Memory B cell (primary cell): ENCODE data around the gene PDE6B.
"Not testable (repeated sequence)": the region's sequence is repeated elsewhere in the genome, so short reads cannot be mapped to it uniquely, and the experiment has no call there.

Experiments used
- ATAC-seq: fragments of 150-1000 bp; cut with Tn5 transposase; 2 replicates; pipeline ENCODE4 v1.10.0; 2021; ENCODE audit warnings: low read depth, mild to moderate bottlenecking, moderate library complexity
- DNase-seq, 2 donors: peaks; one replicate each; pipeline ENCODE4 v3.0.0; 2022; ENCODE audit warnings: low spot score in 2 of 2
- H3K27ac Mint-ChIP-seq: one replicate; pipeline ENCODE4 v1.8.0; 2022; ENCODE audit warnings: mild to moderate bottlenecking, moderate library complexity, mixed read lengths
- H3K27me3 Mint-ChIP-seq: one replicate; pipeline ENCODE4 v1.8.0; 2022; ENCODE audit warnings: mixed read lengths
- H3K36me3 Mint-ChIP-seq: one replicate; pipeline ENCODE4 v1.8.0; 2022; ENCODE audit warnings: mild to moderate bottlenecking, mixed read lengths
- H3K4me1 Mint-ChIP-seq: one replicate; pipeline ENCODE4 v1.8.0; 2022; ENCODE audit warnings: mixed read lengths
- H3K4me3 Mint-ChIP-seq: one replicate; pipeline ENCODE4 v1.8.0; 2022; ENCODE audit warnings: mild to moderate bottlenecking, moderate library complexity, mixed read lengths
- H3K9me3 Mint-ChIP-seq: one replicate; pipeline ENCODE4 v1.8.0; 2022; ENCODE audit warnings: mixed read lengths

The PDE6B gene

DNA sequence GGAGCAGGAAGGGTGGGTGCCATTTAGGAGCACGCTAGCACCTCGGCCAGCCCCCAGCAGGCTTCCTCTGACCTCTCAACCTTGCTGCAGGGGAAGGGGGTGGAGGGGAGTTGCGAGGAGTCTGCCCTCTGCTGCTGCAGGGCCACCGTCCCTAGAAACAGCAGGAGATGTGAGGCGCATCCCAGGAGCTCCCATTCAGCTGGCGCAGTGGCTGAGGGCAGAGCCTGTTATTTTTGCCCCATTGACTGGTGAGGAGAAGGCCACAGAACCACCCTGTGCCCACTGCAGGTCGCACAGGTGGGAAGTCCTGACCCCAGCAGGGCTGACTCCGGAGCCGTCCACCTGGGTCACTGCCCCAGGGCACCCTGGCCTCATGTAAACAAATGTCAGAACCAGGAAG, 8.0 kb downstream of the PDE6B start:
- ATAC-seq = no peak
- H3K4me3 Mint-ChIP-seq = no peak overlapping the region

DNA sequence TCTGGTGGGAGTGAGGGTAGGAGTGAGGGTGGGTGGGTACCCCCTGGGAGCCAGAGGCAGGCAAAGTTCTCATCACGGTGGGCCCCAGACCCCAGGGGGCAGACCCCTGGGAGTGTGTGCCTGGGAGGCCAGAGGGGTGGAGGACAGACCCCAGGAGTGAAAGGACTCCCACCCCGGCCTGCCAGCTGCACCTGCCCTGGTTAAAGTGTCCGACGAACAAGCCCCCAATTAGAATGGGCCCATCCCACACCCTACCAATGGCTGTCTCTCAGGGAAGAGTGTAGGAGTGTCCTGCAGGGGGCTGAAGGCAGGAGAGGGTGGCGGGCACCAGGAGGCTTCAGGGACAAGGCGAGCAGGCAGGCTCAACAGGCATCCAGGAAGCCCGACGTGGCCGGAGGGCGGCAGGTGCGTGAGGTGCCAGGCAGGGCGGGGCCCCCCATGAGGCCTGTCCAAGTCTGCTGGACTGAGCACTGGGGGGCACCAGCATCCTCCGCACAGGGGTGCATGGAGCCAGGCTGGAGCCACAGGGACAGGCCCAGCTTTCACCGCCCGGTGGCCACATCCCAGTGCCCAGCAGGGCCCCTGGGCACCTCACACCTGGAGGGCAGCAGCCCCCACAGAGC, 8.7 kb downstream of the PDE6B start:
- DNase-seq (no peak), ATAC-seq (no peak)
- Mint-ChIP-seq H3K27ac (no peak overlapping the region), H3K36me3 (no peaks in the 10 kb centered on the region), H3K27me3 (peaks cover 13% of the 10 kb centered on the region), H3K4me1 (no peaks in the 10 kb centered on the region), H3K9me3 (peaks cover 7% of the 10 kb centered on the region), H3K4me3 (no peak overlapping the region)

More for the DNA sequence above, 8.0 kb downstream of the PDE6B start:
- H3K4me1 Mint-ChIP-seq = no peaks in the 10 kb centered on the region
- H3K27me3 Mint-ChIP-seq = peaks cover 13% of the 10 kb centered on the region
- DNase-seq = no peak
- no peaks in the 10 kb centered on the region for H3K36me3 Mint-ChIP-seq
- H3K27ac Mint-ChIP-seq = no peak overlapping the region
- peaks cover 7% of the 10 kb centered on the region for H3K9me3 Mint-ChIP-seq

DNA sequence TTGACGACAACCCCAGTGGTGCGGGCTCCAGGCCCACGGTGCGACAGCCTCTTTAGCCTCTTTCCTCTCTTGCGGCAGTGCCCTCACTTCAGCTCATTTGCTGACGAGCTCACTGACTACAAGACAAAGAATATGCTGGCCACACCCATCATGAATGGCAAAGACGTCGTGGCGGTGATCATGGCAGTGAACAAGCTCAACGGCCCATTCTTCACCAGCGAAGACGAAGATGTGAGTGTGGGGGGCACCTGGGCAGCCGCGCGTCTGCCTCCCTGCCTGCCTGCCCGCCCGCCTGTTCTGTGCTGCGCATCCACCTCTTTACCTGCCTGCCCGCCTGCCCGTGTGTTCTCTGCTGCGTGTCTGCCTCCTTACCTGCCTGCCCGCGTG, 9.2 kb downstream of the PDE6B start:
- H3K9me3 Mint-ChIP-seq = peaks cover 7% of the 10 kb centered on the region
- H3K36me3 Mint-ChIP-seq = no peaks in the 10 kb centered on the region
- no peaks in the 10 kb centered on the region for H3K4me1 Mint-ChIP-seq
- no peak overlapping the region for H3K4me3 Mint-ChIP-seq
- DNase-seq (no peak), ATAC-seq (no peak)
- H3K27ac Mint-ChIP-seq = no peak overlapping the region
- H3K27me3 Mint-ChIP-seq = peaks cover 13% of the 10 kb centered on the region

DNA sequence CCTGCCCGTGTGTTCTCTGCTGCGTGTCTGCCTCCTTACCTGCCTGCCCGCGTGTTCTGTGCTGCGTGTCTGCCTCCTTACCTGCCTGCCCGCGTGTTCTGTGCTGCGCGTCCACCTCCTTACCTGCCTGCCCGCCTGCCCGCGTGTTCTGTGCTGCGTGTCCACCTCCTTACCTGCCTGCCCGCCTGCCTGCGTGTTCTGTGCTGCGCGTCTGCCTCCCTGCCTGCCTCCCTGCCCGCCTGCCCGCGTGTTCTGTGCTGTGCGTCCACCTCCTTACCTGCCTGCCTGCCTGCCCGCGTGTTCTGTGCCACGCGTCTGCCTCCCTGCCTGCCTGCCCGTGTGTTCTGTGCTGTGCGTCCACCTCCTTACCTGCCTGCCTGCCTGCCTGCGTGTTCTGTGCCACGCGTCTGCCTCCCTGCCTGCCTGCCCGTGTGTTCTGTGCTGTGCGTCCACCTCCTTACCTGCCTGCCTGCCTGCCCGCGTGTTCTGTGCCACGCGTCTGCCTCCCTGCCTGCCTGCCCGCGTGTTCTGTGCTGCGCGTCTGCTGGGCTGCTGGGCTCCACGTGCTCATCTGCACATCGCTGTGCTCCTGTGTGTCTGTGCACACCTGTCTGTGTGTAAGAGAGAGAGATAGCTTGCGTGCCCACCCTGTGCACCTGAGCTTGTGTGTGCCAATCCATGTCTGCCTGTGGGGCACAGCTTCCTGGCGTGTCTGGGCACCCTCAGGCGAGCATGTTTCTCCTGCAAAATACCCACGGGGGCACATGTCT, 9.9 kb downstream of the PDE6B start:
- ATAC-seq, H3K4me1 Mint-ChIP-seq, H3K9me3 Mint-ChIP-seq, H3K36me3 Mint-ChIP-seq, DNase-seq, H3K27ac Mint-ChIP-seq, H3K4me3 Mint-ChIP-seq: not testable (repeated sequence)
- peaks cover 13% of the 10 kb centered on the region for H3K27me3 Mint-ChIP-seq

DNA sequence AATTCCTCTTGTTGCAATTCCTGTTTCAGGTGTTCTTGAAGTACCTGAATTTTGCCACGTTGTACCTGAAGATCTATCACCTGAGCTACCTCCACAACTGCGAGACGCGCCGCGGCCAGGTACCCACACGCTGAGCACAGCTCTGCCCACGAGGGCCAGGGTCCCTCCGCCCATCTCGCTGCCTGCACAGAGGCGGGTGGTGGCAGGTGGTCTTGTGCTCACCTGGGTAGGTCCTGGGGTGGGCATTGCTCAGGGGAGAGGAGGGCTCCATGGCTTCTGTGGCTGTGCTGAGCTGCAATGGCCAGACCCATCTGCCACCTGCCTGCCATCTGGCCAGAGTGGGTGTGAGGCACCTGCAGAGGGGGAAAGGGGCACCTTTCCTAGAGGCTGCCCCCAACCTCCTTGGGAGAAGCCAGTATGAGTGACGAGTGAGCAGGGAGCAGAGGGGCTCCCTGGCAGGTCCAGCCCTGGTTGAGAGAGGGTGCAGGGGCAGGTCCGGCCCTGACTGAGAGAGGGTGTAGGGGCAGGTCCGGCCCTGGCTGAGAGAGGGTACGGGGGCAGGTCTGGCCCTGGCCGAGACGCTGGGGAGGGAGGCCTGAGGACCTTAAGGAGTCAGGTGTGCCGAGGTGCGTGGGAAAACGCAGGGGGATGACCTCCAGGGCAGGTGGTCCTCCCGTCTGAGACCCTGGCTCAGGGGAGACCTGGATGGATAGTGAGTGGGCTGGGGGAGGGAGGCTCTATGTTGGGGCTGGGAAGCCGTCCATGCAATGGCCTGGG, 10.7 kb downstream of the PDE6B start:
- Mint-ChIP-seq H3K27me3 (peaks cover 18% of the 10 kb centered on the region), H3K36me3 (peaks cover 4% of the 10 kb centered on the region), H3K4me1 (no peaks in the 10 kb centered on the region), H3K4me3 (no peak overlapping the region), H3K27ac (no peak overlapping the region), H3K9me3 (peaks cover 3% of the 10 kb centered on the region)
- DNase-seq (no peak), ATAC-seq (no peak)

DNA sequence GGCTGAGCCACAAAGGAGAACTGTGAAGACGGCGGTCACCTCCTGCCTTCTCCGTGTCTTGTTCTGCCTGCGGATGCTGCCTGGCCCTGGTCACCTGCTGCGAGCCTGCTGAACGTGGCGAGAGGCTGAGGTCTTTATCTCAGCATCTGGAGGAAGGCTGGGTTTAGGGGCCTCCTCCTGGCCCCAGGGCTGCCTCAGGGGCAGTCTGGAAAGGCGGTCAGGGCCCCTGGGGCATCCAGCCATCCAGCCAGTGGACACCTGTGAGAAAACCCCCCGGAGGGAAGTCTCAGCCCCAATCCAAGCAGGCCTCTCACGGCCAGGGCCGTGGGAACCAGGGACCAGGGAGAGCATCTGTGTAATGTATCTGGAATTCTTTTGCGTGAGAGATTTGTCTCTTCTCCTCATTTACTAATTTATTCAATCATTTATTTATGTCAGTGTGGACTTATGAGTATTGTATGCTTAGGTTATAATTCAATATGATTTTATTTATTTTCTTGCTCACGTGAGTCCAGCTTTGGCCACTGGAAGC, 11.3 kb downstream of the PDE6B start:
- peaks cover 4% of the 10 kb centered on the region for H3K36me3 Mint-ChIP-seq
- H3K9me3 Mint-ChIP-seq = peaks cover 3% of the 10 kb centered on the region
- DNase-seq (no peak), ATAC-seq (no peak)
- peaks cover 18% of the 10 kb centered on the region for H3K27me3 Mint-ChIP-seq
- H3K4me1 Mint-ChIP-seq = no peaks in the 10 kb centered on the region
- H3K27ac Mint-ChIP-seq = no peak overlapping the region
- H3K4me3 Mint-ChIP-seq = no peak overlapping the region

DNA sequence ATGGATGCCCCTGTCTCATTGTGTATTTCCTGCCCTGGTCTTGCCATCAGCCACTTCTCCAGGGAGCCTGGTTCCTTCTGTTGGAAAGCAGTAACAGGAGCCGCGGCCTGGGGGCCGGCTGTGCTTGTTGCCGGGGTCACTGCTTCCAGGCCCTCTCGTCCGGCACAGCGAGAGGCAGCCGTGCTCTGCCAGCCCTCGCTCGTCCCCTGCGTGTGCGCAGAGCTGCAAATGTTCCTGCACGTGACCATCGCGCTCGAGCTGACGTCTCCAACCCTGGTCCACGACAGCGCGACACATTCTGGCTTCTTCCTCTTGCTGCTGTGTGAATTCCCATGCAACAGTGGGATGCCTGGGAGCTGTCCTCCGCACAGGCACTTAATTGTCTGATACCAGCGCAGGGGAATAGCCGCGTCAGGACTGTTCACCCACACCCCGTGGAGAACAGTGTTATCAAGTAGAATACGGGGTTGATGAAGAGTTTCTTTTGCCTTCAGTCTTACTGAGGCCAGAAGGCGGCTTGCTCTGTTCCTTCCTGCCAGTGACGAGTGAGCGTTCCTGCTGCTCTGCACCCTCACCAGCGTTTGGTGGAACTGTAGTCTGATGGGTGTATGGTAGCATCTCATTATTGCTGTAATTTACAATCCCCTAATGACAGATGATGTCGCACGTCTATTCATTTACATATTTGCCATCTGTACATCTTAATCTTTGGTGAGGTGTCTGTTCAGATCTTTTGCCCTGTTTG, 12.3 kb downstream of the PDE6B start:
- Mint-ChIP-seq H3K4me3 (no peak overlapping the region), H3K4me1 (no peaks in the 10 kb centered on the region), H3K27ac (no peak overlapping the region), H3K27me3 (peaks cover 18% of the 10 kb centered on the region), H3K9me3 (no peaks in the 10 kb centered on the region), H3K36me3 (peaks cover 4% of the 10 kb centered on the region)
- ATAC-seq (no peak), DNase-seq (no peak)

DNA sequence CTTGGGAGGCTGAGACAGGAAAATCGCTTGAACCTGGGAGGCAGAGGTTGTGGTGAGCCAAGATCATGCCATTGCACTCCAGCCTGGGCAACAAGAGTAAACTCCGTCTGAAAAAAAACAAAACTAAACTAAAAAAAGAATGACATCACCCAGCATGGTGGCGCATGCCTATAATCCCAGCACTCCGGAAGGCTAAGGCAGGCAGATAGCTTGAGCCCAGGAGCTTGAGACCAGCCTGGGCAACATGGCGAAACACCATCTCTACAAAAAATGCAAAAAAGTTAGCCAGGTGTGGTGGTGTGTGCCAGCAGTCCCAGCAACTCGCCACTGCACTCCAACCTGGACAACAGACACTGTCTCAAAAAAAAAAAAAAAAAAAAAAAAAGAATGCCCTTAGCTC, 17.0 kb downstream of the PDE6B start:
- H3K27ac Mint-ChIP-seq, H3K9me3 Mint-ChIP-seq, H3K4me3 Mint-ChIP-seq, H3K36me3 Mint-ChIP-seq, DNase-seq, H3K4me1 Mint-ChIP-seq, ATAC-seq: not testable (repeated sequence)
- H3K27me3 Mint-ChIP-seq = peaks cover 15% of the 10 kb centered on the region

DNA sequence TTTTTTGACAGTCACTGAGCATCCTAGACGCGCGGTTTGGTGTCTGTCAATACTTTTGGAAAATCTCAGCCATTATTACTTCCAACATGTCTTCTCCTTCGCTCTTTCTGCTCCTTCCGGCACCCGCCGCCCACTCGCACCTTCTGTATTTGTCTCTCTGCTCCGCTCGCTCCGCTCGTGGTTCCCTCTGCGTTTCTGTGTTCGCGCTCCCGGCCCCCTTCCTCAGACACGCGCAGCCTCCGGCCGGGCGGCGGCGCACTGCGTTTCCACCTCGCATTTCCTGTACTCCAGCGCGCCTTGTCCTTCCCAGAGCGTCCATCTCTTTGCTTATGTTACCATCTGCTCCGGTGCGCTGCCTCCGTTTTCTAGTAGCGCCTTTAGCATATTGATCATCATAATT, 21.1 kb downstream of the PDE6B start:
- Mint-ChIP-seq H3K27me3 (peaks cover 10% of the 10 kb centered on the region), H3K4me1 (no peaks in the 10 kb centered on the region), H3K27ac (no peak overlapping the region), H3K4me3 (no peak overlapping the region), H3K36me3 (peaks cover 3% of the 10 kb centered on the region), H3K9me3 (peaks cover 2% of the 10 kb centered on the region)
- ATAC-seq = no peak
- no peak for DNase-seq

DNA sequence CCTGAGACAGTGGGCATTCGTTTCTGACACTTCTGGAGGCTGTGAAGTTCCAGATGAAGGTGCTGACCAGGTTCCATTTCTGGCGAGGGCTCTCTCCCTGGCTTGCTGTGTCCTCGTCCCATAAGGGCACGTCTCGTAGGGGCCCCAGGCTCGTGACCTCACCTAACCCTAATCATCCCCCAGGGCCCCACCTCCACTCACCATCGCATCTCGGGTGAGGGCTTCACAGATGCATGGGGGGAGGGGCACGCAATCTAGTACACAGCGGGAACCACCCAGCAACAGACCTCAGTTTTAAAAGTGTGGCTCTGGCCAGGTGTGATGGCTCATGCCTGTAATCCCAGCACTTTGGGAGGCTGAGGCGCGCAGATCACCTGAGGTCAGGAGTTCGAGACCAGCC, 22.1 kb downstream of the PDE6B start:
- DNase-seq (no peak), ATAC-seq (no peak)
- Mint-ChIP-seq H3K36me3 (peaks cover 3% of the 10 kb centered on the region), H3K4me1 (no peaks in the 10 kb centered on the region), H3K27ac (no peak overlapping the region), H3K4me3 (no peak overlapping the region), H3K27me3 (peaks cover 14% of the 10 kb centered on the region), H3K9me3 (peaks cover 2% of the 10 kb centered on the region)

DNA sequence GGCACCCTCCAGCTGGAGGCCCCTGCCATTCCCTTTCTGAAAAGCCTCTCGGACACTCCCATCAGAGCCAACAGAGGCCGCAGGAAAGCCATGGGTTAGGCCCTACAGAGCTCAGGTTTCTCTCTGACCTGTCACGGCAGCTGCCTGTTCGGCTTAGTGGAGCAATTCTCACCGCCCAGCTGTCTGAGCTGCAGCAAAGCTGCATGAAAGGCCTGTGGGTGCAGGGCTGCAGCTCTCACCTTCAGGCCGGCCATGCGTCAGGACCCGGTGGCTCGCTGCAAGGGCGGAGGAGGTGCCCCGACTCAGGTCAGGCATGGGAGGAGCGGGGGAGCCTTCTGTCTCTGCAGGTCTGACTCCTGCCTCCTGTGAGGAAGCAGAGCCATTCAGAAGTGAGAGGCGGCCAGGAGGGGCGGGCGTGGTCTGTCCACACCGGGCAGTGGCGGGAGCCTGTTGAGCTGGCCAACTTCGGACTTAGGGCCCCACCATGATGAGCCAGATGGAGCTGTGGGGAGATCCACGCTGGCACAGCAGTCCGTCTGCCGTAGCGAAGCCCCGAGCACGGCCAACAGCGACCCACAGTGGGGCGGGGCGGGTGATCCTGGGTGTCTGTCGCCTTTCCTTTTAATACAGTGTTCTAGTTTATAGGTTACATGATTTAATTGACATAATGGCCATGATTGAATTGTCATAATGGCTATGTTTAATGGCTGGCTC, 23.4 kb downstream of the PDE6B start:
- no peak for DNase-seq
- Mint-ChIP-seq H3K4me1 (peaks cover 2% of the 10 kb centered on the region), H3K9me3 (peaks cover 2% of the 10 kb centered on the region), H3K4me3 (no peak overlapping the region), H3K27me3 (peaks cover 16% of the 10 kb centered on the region), H3K27ac (no peak overlapping the region), H3K36me3 (no peaks in the 10 kb centered on the region)
- no peak for ATAC-seq

DNA sequence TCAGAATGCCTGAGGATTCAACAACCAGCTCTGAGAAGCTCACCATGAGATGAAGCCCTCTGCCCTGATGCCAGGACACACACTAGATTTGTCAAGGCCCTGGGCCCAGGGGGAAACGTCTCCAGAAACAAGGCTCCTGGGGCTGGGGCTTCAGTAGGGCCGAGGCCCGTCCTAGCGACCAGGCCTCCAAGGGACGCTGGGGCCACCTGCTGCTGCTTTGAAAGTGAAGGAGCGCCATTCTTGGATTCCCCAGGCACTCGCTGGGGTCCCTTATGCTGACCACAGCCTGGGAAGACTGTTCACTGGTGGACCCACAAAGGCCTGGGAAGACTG, 23.9 kb downstream of the PDE6B start:
- ATAC-seq (no peak), DNase-seq (no peak)
- H3K9me3 Mint-ChIP-seq = peaks cover 2% of the 10 kb centered on the region
- H3K4me1 Mint-ChIP-seq = peaks cover 2% of the 10 kb centered on the region
- H3K27me3 Mint-ChIP-seq = peaks cover 16% of the 10 kb centered on the region
- H3K4me3 Mint-ChIP-seq = no peak overlapping the region
- H3K27ac Mint-ChIP-seq = no peak overlapping the region
- no peaks in the 10 kb centered on the region for H3K36me3 Mint-ChIP-seq

DNA sequence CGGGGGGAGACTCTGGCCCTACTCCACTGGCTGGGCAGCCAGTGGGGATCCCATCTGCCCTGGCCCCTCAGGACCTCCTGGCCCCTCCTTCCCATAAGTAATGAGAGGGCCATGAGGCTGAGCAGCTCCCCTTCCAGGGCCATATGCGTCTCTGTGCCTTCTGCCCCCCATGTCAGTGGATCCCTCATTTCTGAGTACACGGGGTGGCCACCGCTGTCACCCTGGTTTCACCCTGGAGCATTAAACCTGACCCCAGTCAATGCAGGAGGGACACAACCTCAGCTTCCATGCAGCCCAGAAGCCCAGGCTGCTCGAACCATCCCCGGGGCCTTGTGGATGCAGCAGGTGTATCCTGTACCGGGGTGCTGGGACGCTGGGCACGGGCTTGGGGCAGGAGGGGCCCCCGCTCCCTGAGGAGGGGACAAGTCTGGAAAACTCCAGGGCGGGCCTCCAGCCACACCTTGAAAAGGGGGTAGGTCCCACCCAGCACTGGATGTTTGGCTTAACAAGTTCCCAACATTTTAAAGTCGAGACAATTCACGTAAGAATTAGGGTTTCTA, 24.5 kb downstream of the PDE6B start:
- Mint-ChIP-seq H3K4me3 (no peak overlapping the region), H3K4me1 (peaks cover 2% of the 10 kb centered on the region), H3K9me3 (peaks cover 2% of the 10 kb centered on the region), H3K27me3 (peaks cover 16% of the 10 kb centered on the region), H3K27ac (no peak overlapping the region), H3K36me3 (no peaks in the 10 kb centered on the region)
- DNase-seq (no peak), ATAC-seq (no peak)
